K562 (cell line): ENCODE results near the gene ELOVL1. TPM values are rescaled to one million over a fixed set of nuclear protein-coding genes. Genes with fewer than 3 reads are reported as not detected.

Experiments
- CC2D1A ChIP-seq: fragments of 450-650 bp; IDR thresholded peaks from 2 replicates; pipeline ENCODE4 v1.6.1; 2017; ENCODE audit warnings: mild to moderate bottlenecking
- CREM ChIP-seq: IDR thresholded peaks from 2 replicates; pipeline ENCODE4 v1.6.1; 2014; ENCODE audit warnings: antibody characterized with exemption, low read depth
- SMAD1 ChIP-seq: fragments of 150-350 bp; IDR thresholded peaks from 2 replicates; pipeline ENCODE4 v1.6.1; 2014; ENCODE audit warnings: low read length, low read depth; ENCODE audit not compliant: partially characterized antibody
- ZNF41 ChIP-seq: fragments of 250-450 bp; sonication (Bioruptor Pico); conservative IDR thresholded peaks from 2 replicates; pipeline ENCODE4 v1.4.0; 2020; ENCODE audit warnings: mild to moderate bottlenecking
- polyA plus RNA-seq, 8 experiments: library from polyadenylated mRNA; depleted of rRNA in 4 of 8; stranded (reverse) in 5 of 8; unstranded in 3 of 8; fragments of >200 nt; fragmentation: Nextera tagmentation in 2 of 8; fragmentation: Illumina TruSeq in 1 of 8; extraction: Ambion mirVana in 2 of 8; extraction: Trizol in 1 of 8; gene quantifications; 2 replicates each; pipeline versions ENCODE4 v1.2.1 to v1.2.3, GENCODE V29; 2011 to 2014; ENCODE audit warnings: inconsistent platforms in 1 of 8, missing spikeins in 1 of 8
- total RNA-seq, 7 experiments: library from RNA; depleted of rRNA in 6 of 7; stranded (reverse); fragments of >200 nt in 6 of 7; fragmentation: Illumina TruSeq in 2 of 7; extraction: Trizol in 2 of 7; gene quantifications; 2 replicates each; pipeline versions ENCODE4 v1.2.1 to v1.2.3, GENCODE V29; 2011 to 2021; ENCODE audit warnings: low replicate concordance in 1 of 7
- TF ChIP-seq, protein P1 (sequence below): fragments of 450-650 bp; IDR thresholded peaks from 2 replicates; pipeline ENCODE4 v1.6.1; 2016; ENCODE audit warnings: low read depth
- TF ChIP-seq, protein P2 (sequence below): fragments of 200-800 bp; sonication (Bioruptor generic); IDR thresholded peaks from 2 replicates; pipeline ENCODE4 v1.6.1; 2016; ENCODE audit warnings: missing genetic modification characterization, missing compliant biosample characterization
- TF ChIP-seq, protein P3 (sequence below), 3 experiments: IDR thresholded peaks in 2 of 3; conservative IDR thresholded peaks in 1 of 3; 2 replicates each; pipeline ENCODE4 v1.5.1; 2011 to 2012; ENCODE audit warnings: low read length in 3 of 3, mild to moderate bottlenecking in 3 of 3, control low read depth in 2 of 3, improper control_type of control experiment in 1 of 3, inconsistent platforms in 1 of 3, low read depth in 1 of 3, mixed read lengths in 1 of 3, moderate library complexity in 1 of 3; ENCODE audit not compliant: insufficient read depth in 2 of 3

Gene ELOVL1
- total and polyA plus RNA-seq, 9 of the 15 experiments (the other 6 are each of a cell fraction or from before 2014, with no cell fraction given) = 51.0 to 157 (median 70.3) TPM

DNA sequence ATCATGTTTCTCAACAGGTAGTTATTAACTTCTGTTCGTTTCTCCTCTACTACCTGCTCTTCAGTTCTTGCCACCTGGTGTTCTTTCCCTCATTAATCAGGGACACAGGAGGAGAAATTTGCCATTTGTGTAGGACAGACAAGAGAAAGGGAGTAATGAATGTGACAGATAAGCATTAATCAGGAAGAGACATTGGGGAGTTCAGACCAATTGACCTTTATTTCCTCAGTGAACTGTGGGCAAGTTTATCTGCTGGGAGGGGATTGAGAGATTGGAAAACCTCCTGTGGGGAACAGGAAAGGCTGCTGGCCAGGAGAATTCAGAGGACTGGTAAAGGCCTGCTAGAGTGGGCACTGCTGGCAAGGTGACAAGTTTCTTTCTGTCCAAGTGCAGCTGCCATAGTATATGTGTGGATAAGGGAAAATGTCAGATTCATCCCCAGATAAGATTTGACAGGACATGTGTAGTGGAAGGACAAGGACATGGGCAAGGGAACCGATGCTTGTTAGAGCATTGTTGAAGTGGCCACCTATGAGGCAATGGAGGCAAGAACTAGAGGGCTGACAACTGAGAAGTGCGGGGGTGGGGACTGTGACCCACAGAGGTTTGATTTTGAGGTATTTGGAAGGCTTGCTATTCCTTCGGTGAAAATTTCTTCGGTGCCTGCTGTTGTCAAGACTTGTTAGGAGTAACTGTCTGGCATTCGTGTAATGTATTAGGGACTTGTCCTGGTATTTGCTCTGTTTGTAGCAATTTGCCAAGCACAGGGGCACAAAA is 34.5 kb upstream of the ELOVL1 start (continued):
- TF ChIP-seq, protein P1, sequence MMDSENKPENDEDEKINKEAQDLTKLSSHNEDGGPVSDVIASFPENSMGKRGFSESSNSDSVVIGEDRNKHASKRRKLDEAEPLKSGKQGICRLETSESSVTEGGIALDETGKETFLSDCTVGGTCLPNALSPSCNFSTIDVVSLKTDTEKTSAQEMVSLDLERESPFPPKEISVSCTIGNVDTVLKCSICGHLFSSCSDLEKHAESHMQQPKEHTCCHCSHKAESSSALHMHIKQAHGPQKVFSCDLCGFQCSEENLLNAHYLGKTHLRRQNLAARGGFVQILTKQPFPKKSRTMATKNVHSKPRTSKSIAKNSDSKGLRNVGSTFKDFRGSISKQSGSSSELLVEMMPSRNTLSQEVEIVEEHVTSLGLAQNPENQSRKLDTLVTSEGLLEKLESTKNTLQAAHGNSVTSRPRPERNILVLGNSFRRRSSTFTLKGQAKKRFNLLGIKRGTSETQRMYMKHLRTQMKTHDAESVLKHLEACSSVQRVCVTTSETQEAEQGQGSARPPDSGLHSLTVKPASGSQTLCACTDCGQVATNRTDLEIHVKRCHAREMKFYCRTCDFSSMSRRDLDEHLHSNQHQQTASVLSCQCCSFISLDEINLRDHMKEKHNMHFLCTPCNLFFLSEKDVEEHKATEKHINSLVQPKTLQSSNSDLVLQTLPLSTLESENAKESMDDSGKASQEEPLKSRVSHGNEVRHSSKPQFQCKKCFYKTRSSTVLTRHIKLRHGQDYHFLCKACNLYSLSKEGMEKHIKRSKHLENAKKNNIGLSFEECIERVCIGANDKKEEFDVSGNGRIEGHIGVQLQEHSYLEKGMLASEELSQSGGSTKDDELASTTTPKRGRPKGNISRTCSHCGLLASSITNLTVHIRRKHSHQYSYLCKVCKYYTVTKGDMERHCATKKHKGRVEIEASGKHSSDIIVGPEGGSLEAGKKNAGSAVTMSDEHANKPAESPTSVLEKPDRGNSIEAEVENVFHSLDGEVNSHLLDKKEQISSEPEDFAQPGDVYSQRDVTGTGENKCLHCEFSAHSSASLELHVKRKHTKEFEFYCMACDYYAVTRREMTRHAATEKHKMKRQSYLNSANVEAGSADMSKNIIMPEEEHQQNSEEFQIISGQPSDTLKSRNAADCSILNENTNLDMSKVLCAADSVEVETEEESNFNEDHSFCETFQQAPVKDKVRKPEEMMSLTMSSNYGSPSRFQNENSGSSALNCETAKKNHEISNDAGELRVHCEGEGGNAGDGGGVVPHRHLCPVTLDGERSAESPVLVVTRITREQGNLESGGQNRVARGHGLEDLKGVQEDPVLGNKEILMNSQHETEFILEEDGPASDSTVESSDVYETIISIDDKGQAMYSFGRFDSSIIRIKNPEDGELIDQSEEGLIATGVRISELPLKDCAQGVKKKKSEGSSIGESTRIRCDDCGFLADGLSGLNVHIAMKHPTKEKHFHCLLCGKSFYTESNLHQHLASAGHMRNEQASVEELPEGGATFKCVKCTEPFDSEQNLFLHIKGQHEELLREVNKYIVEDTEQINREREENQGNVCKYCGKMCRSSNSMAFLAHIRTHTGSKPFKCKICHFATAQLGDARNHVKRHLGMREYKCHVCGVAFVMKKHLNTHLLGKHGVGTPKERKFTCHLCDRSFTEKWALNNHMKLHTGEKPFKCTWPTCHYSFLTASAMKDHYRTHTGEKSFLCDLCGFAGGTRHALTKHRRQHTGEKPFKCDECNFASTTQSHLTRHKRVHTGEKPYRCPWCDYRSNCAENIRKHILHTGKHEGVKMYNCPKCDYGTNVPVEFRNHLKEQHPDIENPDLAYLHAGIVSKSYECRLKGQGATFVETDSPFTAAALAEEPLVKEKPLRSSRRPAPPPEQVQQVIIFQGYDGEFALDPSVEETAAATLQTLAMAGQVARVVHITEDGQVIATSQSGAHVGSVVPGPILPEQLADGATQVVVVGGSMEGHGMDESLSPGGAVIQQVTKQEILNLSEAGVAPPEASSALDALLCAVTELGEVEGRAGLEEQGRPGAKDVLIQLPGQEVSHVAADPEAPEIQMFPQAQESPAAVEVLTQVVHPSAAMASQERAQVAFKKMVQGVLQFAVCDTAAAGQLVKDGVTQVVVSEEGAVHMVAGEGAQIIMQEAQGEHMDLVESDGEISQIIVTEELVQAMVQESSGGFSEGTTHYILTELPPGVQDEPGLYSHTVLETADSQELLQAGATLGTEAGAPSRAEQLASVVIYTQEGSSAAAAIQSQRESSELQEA = no peak
- TF ChIP-seq SMAD1 = no peak
- peak; percentile 70; the same call in 1 of the 2 replicates for TF ChIP-seq CC2D1A
- TF ChIP-seq CREM = no peak
- TF ChIP-seq ZNF41 (CRISPR knock-in tag) = no peak
- TF ChIP-seq, protein P2, sequence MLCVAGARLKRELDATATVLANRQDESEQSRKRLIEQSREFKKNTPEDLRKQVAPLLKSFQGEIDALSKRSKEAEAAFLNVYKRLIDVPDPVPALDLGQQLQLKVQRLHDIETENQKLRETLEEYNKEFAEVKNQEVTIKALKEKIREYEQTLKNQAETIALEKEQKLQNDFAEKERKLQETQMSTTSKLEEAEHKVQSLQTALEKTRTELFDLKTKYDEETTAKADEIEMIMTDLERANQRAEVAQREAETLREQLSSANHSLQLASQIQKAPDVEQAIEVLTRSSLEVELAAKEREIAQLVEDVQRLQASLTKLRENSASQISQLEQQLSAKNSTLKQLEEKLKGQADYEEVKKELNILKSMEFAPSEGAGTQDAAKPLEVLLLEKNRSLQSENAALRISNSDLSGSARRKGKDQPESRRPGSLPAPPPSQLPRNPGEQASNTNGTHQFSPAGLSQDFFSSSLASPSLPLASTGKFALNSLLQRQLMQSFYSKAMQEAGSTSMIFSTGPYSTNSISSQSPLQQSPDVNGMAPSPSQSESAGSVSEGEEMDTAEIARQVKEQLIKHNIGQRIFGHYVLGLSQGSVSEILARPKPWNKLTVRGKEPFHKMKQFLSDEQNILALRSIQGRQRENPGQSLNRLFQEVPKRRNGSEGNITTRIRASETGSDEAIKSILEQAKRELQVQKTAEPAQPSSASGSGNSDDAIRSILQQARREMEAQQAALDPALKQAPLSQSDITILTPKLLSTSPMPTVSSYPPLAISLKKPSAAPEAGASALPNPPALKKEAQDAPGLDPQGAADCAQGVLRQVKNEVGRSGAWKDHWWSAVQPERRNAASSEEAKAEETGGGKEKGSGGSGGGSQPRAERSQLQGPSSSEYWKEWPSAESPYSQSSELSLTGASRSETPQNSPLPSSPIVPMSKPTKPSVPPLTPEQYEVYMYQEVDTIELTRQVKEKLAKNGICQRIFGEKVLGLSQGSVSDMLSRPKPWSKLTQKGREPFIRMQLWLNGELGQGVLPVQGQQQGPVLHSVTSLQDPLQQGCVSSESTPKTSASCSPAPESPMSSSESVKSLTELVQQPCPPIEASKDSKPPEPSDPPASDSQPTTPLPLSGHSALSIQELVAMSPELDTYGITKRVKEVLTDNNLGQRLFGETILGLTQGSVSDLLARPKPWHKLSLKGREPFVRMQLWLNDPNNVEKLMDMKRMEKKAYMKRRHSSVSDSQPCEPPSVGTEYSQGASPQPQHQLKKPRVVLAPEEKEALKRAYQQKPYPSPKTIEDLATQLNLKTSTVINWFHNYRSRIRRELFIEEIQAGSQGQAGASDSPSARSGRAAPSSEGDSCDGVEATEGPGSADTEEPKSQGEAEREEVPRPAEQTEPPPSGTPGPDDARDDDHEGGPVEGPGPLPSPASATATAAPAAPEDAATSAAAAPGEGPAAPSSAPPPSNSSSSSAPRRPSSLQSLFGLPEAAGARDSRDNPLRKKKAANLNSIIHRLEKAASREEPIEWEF (CRISPR knock-in tag) = no peak
- TF ChIP-seq, protein P3, sequence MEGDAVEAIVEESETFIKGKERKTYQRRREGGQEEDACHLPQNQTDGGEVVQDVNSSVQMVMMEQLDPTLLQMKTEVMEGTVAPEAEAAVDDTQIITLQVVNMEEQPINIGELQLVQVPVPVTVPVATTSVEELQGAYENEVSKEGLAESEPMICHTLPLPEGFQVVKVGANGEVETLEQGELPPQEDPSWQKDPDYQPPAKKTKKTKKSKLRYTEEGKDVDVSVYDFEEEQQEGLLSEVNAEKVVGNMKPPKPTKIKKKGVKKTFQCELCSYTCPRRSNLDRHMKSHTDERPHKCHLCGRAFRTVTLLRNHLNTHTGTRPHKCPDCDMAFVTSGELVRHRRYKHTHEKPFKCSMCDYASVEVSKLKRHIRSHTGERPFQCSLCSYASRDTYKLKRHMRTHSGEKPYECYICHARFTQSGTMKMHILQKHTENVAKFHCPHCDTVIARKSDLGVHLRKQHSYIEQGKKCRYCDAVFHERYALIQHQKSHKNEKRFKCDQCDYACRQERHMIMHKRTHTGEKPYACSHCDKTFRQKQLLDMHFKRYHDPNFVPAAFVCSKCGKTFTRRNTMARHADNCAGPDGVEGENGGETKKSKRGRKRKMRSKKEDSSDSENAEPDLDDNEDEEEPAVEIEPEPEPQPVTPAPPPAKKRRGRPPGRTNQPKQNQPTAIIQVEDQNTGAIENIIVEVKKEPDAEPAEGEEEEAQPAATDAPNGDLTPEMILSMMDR (IDR thresholded peaks at IDR 0.05 in 2 of 3, conservative IDR thresholded peaks at IDR 0.05 in 1 of 3; ENCODE audit: insufficient read depth in 2 of 3, low read depth in 1 of 3, low read length in 3 of 3) = no peak
